Neuronal stem cell (in vitro differentiated cells): Measurements from ENCODE around the gene ZNF653.

Source experiments
- DNase-seq: peaks from one replicate; pipeline ENCODE4 v3.0.0-alpha.2; 2013; ENCODE audit warnings: low spot score
- H2AFZ ChIP-seq: one replicate; pipeline ENCODE4 v1.6.1; 2013; ENCODE audit warnings: mild to moderate bottlenecking, low read length, inconsistent platforms
- H2AK5ac ChIP-seq: 2 replicates; pipeline ENCODE4 v1.6.1; 2013; ENCODE audit warnings: low read depth, mild to moderate bottlenecking, inconsistent platforms, low read length, moderate library complexity, mixed read lengths
- H2BK120ac ChIP-seq: 2 replicates; pipeline ENCODE4 v1.6.1; 2013; ENCODE audit warnings: low read depth, mild to moderate bottlenecking, inconsistent platforms, low read length, moderate library complexity, mixed read lengths
- H2BK12ac ChIP-seq: one replicate; pipeline ENCODE4 v1.6.1; 2013; ENCODE audit warnings: low read length, inconsistent platforms
- H2BK15ac ChIP-seq: 2 replicates; pipeline ENCODE4 v1.6.1; 2013; ENCODE audit warnings: mild to moderate bottlenecking, low read length, inconsistent platforms, mixed read lengths
- H2BK5ac ChIP-seq: one replicate; pipeline ENCODE4 v1.6.1; 2013; ENCODE audit warnings: inconsistent platforms, mild to moderate bottlenecking, low read length, moderate library complexity
- H3K14ac ChIP-seq: one replicate; pipeline ENCODE4 v1.6.1; 2013; ENCODE audit warnings: low read length, inconsistent platforms
- H3K18ac ChIP-seq: 2 replicates; pipeline ENCODE4 v1.6.1; 2013; ENCODE audit warnings: low read length, inconsistent platforms
- H3K23ac ChIP-seq: 2 replicates; pipeline ENCODE4 v1.6.1; 2013; ENCODE audit warnings: low read depth, mild to moderate bottlenecking, mixed read lengths, low read length, inconsistent platforms; ENCODE audit not compliant: poor library complexity
- H3K27ac ChIP-seq: replicated peaks from 3 replicates; pipeline ENCODE4 v1.5.1; 2013; ENCODE audit warnings: low read length, inconsistent platforms
- H3K27me3 ChIP-seq, 3 experiments: 2 replicates each; pipeline ENCODE4 v1.6.1; 2013; ENCODE audit warnings: low read length in 3 of 3, mild to moderate bottlenecking in 2 of 3, inconsistent platforms in 1 of 3, low read depth in 1 of 3, mixed read lengths in 1 of 3, moderate library complexity in 1 of 3; ENCODE audit not compliant: control insufficient read depth in 3 of 3, insufficient read depth in 3 of 3
- H3K36me3 ChIP-seq, 2 donors: replicated peaks in 1 of 2; 2 replicates each; pipeline ENCODE4 v1.6.1; 2013; ENCODE audit warnings: low read length in 2 of 2; ENCODE audit not compliant: control insufficient read depth in 2 of 2, insufficient read depth in 2 of 2
- H3K4ac ChIP-seq: 2 replicates; pipeline ENCODE4 v1.6.1; 2013; ENCODE audit warnings: inconsistent platforms, mild to moderate bottlenecking, low read length, moderate library complexity
- H3K4me1 ChIP-seq, 2 donors: 1 replicate in 1 of 2; 2 replicates in 1 of 2; pipeline ENCODE4 v1.6.1; 2013; ENCODE audit warnings: low read length in 2 of 2, low read depth in 1 of 2; ENCODE audit not compliant: control insufficient read depth in 2 of 2, insufficient read depth in 1 of 2
- H3K4me2 ChIP-seq: one replicate; pipeline ENCODE4 v1.6.1; 2013; ENCODE audit warnings: mild to moderate bottlenecking, low read length, inconsistent platforms; ENCODE audit not compliant: insufficient read depth, poor library complexity, severe bottlenecking
- H3K4me3 ChIP-seq, 2 donors: 2 replicates each; pipeline ENCODE4 v1.5.1; 2013; ENCODE audit warnings: low read length in 2 of 2, mild to moderate bottlenecking in 2 of 2, inconsistent platforms in 1 of 2, moderate library complexity in 1 of 2
- H3K79me1 ChIP-seq: one replicate; pipeline ENCODE4 v1.6.1; 2013; ENCODE audit warnings: low read depth, mild to moderate bottlenecking, inconsistent platforms, low read length, moderate library complexity
- H3K9ac ChIP-seq: one replicate; pipeline ENCODE4 v1.6.1; 2013; ENCODE audit warnings: mild to moderate bottlenecking, low read depth, low read length, inconsistent platforms; ENCODE audit not compliant: poor library complexity
- H3K9me3 ChIP-seq, 2 donors: replicated peaks in 1 of 2; 2 replicates each; pipeline versions ENCODE3 to v1.6.1; 2013; ENCODE audit warnings: low read length in 2 of 2, mild to moderate bottlenecking in 2 of 2, inconsistent platforms in 1 of 2, low read depth in 1 of 2, mixed read lengths in 1 of 2, moderate library complexity in 1 of 2; ENCODE audit not compliant: control insufficient read depth in 2 of 2, insufficient read depth in 1 of 2
- H4K8ac ChIP-seq: one replicate; pipeline ENCODE4 v1.6.1; 2013; ENCODE audit warnings: low read depth, mild to moderate bottlenecking, inconsistent platforms, low read length, moderate library complexity
- H4K91ac ChIP-seq: one replicate; pipeline ENCODE4 v1.6.1; 2013; ENCODE audit warnings: low read length, low read depth, mild to moderate bottlenecking, inconsistent platforms; ENCODE audit not compliant: poor library complexity
- WGBS, 2 donors: extraction: QIAGEN DNeasy Blood & Tissue Kit; methylation state at CpG; one replicate each; pipeline ENCODE4 v1.1.7; 2013; ENCODE audit warnings: missing lambda C conversion rate in 2 of 2, mixed read lengths in 1 of 2; ENCODE audit not compliant: insufficient read length in 2 of 2, insufficient replicate concordance in 1 of 2; ENCODE audit errors: extremely low coverage in 2 of 2; 5-methylcytosine and 5-hydroxymethylcytosine counted together

Gene ZNF653

DNA sequence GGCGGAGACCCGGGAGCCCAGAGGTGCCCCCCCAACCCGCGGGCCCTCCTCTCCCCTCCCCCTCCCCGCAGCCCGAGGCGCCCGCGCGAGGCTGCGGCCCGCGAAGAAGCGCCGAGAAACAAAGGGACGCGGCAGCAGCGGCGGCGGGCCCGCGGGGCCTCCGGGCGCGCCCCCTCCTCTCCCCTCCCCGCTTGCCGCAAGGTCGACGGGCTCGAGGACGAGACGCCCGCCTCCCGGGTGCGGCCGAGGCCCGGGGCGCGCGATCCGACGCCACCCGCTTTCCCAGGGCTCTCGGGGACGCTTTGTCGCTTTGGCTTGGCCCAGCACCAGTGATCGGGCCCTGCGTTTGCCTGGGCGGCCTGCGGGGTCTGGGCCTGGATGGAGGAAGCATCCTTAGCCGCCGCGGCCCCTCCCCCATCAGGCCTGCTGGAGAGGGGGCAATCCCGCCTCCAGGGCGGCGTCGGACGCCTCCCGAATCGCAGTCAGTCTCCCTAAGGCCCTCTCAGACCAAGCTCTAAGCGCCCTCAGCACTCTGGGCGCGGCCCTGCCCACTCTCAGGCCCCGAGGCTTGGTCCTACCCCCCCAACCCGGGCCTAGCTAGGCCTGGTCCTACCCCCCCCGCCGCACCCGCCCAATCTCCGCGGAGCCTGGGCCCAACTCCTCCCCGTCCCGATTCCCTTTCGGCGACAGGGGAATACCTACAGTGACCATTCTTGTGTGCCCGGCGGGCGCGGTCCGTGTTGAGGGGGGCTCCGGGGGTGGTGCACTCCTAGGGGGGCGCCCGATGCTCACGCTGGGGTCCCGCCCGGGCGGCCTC, 25.5 kb downstream of the ZNF653 start:
- Histone ChIP-seq H3K9ac (no peak overlapping the region), H3K27ac (no peak overlapping the region), H2BK120ac (no peak overlapping the region), H2BK12ac (no peak overlapping the region), H3K4ac (no peak overlapping the region), H3K4me3 (peak overlapping the region in 1 of 2 donors; percentile 90), H2AFZ (peak overlapping the region; percentile 83), H3K9me3 (peaks cover 0 to 4% of the 10 kb centered on the region in 2 donors), H2BK15ac (no peak overlapping the region), H2BK5ac (no peak overlapping the region), H3K4me1 (peaks cover 0 to 5% of the 10 kb centered on the region in 2 donors), H3K4me2 (peak overlapping the region; percentile 38), H3K23ac (peak overlapping the region; percentile 90), H2AK5ac (no peak overlapping the region), H3K27me3 (peaks cover 0 to 41% (median 16%) of the 10 kb centered on the region in 3 experiments), H4K8ac (no peak overlapping the region), H4K91ac (no peak overlapping the region), H3K18ac (peak overlapping the region; percentile 46), H3K36me3 (peaks cover 0 to 41% of the 10 kb centered on the region in 2 donors), H3K14ac (peak overlapping the region; percentile 73), H3K79me1 (no peaks in the 10 kb centered on the region)
- no CpG with 5 or more reads among the region's 86 CpGs for WGBS, 2 donors
- no peak for DNase-seq

DNA sequence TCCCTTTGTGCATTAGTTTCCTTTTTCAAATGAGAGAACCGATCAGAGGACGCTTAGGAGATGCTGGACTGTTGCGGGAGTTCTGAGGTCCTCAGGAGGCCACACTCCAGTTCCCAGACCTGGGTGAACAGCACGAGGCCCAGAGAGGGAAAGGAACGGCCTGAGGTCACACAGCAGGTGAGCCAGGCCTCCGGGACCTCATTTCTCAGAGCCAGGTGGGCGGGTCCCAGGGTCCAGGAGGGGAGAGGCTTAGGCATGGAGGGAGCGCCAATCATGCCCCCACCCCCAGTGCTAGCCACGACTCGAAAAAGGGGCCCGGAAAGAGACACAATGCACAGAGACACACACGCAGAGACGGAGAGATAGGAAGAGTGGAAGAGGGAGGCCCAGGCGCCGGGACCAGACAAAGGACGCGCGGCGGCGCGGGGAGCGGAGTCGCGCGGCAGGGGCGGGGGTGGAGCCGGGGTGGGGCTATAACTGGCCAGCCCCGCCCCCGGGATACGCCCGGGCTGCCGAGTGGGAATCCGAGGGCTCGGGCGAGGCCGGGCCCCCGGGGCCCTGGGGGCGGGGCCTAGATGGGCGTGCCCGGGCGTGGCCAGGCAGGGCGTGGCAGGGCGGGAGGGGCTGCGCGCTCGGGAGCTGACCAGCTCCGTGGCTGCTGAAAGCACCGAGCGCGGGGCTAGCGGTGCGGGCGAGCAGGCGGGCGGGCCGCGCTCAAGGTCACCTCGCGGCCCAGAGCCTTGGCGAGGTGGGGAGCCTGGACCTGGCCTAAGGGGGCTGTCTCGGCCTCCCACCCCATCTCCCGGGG, 26.3 kb downstream of the ZNF653 start:
- no CpG with 5 or more reads among the region's 62 CpGs for WGBS, 2 donors
- DNase-seq, result peak; percentile 50

DNA sequence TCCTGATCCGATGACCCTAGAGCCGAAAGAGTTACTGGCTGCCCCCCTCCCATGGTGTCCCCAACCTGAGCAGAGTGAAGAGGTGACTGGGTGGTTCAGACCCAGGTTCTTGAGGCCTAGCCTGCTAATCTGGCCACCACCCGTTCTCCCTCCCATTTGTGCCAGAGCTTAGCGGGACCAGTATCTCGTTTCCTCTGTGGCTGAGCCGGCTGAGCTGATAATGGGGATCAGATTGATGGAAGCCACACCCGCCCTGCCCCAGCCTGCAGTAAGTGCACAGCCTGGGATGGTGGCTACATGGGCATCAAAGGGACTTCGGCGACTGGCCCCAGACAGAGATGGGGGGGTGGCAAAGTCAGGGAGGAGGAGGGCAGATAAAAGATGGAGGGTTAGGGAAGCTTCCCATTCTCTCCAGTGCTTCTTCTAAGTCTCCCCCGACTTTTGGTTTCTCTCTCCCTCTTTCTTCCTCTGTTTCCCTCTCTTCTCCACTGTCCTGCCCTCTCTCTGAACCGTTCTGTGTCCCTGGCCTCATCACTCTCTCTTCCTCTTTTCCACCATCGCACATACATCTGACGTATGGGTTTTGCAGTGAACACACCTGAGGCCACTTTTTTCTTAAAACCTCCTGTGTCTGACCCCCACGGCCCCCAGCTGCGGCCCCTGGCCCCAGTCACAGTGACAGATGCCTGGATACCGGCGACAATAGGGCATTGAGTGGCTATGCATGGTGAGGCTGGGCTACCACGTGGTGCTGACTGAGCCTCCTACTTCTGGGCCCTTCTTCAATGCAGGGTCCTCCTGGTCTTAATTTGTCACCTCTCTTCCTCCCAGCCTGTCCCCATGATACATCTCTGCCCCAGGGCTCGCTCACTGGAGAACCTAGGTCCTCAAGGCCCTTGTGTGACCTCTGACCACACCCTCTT, 27.2 kb downstream of the ZNF653 start:
- peak overlapping the region; percentile 15 to 90 for H3K4me3 ChIP-seq
- peak overlapping the region; percentile 81 for H2BK12ac ChIP-seq
- peak overlapping the region; percentile 65 for H2BK15ac ChIP-seq
- peaks cover 0 to 55% of the 10 kb centered on the region in 2 donors for H3K36me3 ChIP-seq
- no peak overlapping the region for H2AFZ ChIP-seq
- H3K9ac ChIP-seq, result peak overlapping the region; percentile 13
- H4K91ac ChIP-seq, result no peak overlapping the region
- no peak overlapping the region for H3K27ac ChIP-seq
- no peak for DNase-seq
- no peak overlapping the region for H3K14ac ChIP-seq
- no peak overlapping the region for H2BK5ac ChIP-seq
- H4K8ac ChIP-seq, result no peak overlapping the region
- peaks cover 0 to 41% (median 16%) of the 10 kb centered on the region in 3 experiments for H3K27me3 ChIP-seq
- no peak overlapping the region for H3K18ac ChIP-seq
- no peak overlapping the region for H3K4ac ChIP-seq
- H3K79me1 ChIP-seq, result no peaks in the 10 kb centered on the region
- peaks cover 0 to 4% of the 10 kb centered on the region in 2 donors for H3K9me3 ChIP-seq
- WGBS, 2 donors, result no CpG with 5 or more reads among the region's 19 CpGs
- peaks cover 0 to 5% of the 10 kb centered on the region in 2 donors for H3K4me1 ChIP-seq
- no peak overlapping the region for H3K23ac ChIP-seq
- H2BK120ac ChIP-seq, result no peak overlapping the region
- H2AK5ac ChIP-seq, result peak overlapping the region; percentile 71
- H3K4me2 ChIP-seq, result no peak overlapping the region

More for the DNA sequence above, 26.3 kb downstream of the ZNF653 start:
- Histone ChIP-seq H3K14ac (no peak overlapping the region), H3K4me1 (peaks cover 0 to 5% of the 10 kb centered on the region in 2 donors), H4K91ac (no peak overlapping the region), H2BK5ac (no peak overlapping the region), H2BK15ac (peak overlapping the region; percentile 65), H3K79me1 (no peaks in the 10 kb centered on the region), H4K8ac (no peak overlapping the region), H3K4me3 (peak overlapping the region; percentile 26 to 90), H3K4ac (no peak overlapping the region), H3K27me3 (peaks cover 0 to 41% (median 16%) of the 10 kb centered on the region in 3 experiments), H3K36me3 (peaks cover 0 to 46% of the 10 kb centered on the region in 2 donors), H2BK120ac (no peak overlapping the region), H3K4me2 (peak overlapping the region; percentile 38), H3K27ac (no peak overlapping the region), H2AK5ac (peak overlapping the region; percentile 71), H2AFZ (peak overlapping the region; percentile 83), H3K9me3 (peaks cover 0 to 4% of the 10 kb centered on the region in 2 donors), H3K18ac (no peak overlapping the region), H3K23ac (peak overlapping the region; percentile 36), H2BK12ac (peak overlapping the region; percentile 81), H3K9ac (no peak overlapping the region)
